ENCODE data around the gene SCYL3.

- TF ChIP-seq CTCF (conservative IDR thresholded peaks at IDR 0.05; ENCODE audit: low read depth in 2 of 2) (no peak), POLR2AphosphoS5 (IDR thresholded peaks at IDR 0.05; ENCODE audit: low read depth) (no peak), ZNF114 (CRISPR knock-in tag; IDR thresholded peaks at IDR 0.05) (no peak), JUNB (IDR thresholded peaks at IDR 0.05; ENCODE audit: unreplicated experiment) (no peak), NANOG (IDR thresholded peaks at IDR 0.05; ENCODE audit: borderline replicate concordance) (no peak), EZH2 (IDR thresholded peaks at IDR 0.05; ENCODE audit: low read depth, unreplicated experiment) (no peak), CREB1 (CRISPR knock-in tag; IDR thresholded peaks at IDR 0.05; ENCODE audit: low read depth) (no peak), EZH2phosphoT487 (IDR thresholded peaks at IDR 0.05; ENCODE audit: unreplicated experiment) (no peak), STAT1 (IDR thresholded peaks at IDR 0.05; ENCODE audit: unreplicated experiment) (no peak), ZNF331 (CRISPR knock-in tag; IDR thresholded peaks at IDR 0.05; ENCODE audit: low read depth) (no peak)
- TF ChIP-seq, protein P1, sequence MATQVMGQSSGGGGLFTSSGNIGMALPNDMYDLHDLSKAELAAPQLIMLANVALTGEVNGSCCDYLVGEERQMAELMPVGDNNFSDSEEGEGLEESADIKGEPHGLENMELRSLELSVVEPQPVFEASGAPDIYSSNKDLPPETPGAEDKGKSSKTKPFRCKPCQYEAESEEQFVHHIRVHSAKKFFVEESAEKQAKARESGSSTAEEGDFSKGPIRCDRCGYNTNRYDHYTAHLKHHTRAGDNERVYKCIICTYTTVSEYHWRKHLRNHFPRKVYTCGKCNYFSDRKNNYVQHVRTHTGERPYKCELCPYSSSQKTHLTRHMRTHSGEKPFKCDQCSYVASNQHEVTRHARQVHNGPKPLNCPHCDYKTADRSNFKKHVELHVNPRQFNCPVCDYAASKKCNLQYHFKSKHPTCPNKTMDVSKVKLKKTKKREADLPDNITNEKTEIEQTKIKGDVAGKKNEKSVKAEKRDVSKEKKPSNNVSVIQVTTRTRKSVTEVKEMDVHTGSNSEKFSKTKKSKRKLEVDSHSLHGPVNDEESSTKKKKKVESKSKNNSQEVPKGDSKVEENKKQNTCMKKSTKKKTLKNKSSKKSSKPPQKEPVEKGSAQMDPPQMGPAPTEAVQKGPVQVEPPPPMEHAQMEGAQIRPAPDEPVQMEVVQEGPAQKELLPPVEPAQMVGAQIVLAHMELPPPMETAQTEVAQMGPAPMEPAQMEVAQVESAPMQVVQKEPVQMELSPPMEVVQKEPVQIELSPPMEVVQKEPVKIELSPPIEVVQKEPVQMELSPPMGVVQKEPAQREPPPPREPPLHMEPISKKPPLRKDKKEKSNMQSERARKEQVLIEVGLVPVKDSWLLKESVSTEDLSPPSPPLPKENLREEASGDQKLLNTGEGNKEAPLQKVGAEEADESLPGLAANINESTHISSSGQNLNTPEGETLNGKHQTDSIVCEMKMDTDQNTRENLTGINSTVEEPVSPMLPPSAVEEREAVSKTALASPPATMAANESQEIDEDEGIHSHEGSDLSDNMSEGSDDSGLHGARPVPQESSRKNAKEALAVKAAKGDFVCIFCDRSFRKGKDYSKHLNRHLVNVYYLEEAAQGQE (IDR thresholded peaks at IDR 0.05; ENCODE audit: unreplicated experiment), result no peak
Observed at GRCh38 chr1:169879034-169879840, 14.5 kb downstream of the SCYL3 start.
